ENCODE measurements around the gene MATK. TPM values are rescaled to one million over a fixed set of nuclear protein-coding genes. Genes with fewer than 3 reads are reported as not detected.

MATK gene
- total RNA-seq, 2 experiments from 2014 or later, result 9.1 to 9.4 TPM

DNA sequence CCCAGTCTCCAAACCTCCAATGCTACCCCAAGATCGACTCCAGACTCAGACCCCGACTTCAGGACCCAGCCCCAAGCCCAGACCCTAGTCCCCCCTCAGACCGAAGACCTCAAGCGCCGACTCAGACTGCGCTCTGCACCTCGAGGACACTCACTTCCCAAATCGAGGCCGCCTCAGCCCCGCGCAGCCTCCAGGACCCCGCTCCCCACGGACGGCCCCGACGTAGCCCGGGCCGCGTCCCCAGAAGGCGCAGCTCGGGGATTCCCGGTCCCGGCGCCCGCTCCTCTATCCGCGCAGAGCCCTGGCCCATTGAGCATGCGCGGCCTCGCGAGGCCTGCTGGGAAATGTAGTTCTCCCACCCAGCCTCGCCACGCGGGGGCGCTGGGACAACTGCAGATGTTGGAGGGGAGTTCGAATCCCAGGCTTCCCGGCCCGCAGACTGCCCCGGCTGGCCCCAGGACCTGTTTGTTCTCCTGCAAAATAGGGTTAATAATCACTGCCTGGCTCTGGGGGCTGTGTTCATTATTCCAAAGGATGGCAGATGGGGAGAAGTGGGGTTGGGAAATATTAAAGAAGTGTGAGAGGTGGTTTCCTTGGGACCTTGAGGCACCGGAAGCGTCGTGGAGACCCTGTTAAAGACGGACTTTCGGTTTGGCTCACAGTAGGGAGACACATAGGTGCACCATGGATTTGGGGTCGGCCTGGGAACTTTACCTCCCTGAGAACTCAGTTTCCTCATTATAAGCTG lies 24.6 kb downstream of the MATK start, which contains the start of gene APBA3:
TSS of gene APBA3 (minus strand) at position 311 of the 748 bp plus-strand sequence. CDS start 1,428 bp downstream, outside the sequence.
- no peaks in the 10 kb centered on the region for H3K9me3 ChIP-seq (ENCODE audit: control insufficient read depth in 1 of 2, insufficient read depth in 1 of 2, low read length in 2 of 2)
- POLR2A ChIA-PET, result interaction anchor here (0.6 to 4.7 kb wide), 25 partner anchors 8 to 1208 kb away, joined by 3 to 60 read pairs (median 8); partner anchors contain the start of genes DAPK3, EEF2, KDM4B and YJU2
- H3K4me1 Mint-ChIP-seq (ENCODE audit: low read depth), result peaks cover 35% of the 10 kb centered on the region
- H3K27ac ChIP-seq (ENCODE audit: low read depth in 1 of 2, low read length in 2 of 2), result peak within 1 kb of the TSS; percentile 99 to 100
- H3K4me1 ChIP-seq (ENCODE audit: insufficient read depth, low read length), result peaks cover 66% of the 10 kb centered on the region
- no peaks in the 10 kb centered on the region for H3K9me3 Mint-ChIP-seq
- no peaks in the 10 kb centered on the region for H3K27me3 Mint-ChIP-seq
- ATAC-seq (ENCODE audit: poor library complexity), result peak; percentile 43
- peak; percentile 88 to 97 (median 95) for DNase-seq
- peak within 1 kb of the TSS; percentile 99 for H3K4me3 ChIP-seq (ENCODE audit: low read length)
- no peaks in the 10 kb centered on the region for H3K27me3 ChIP-seq (ENCODE audit: control insufficient read depth in 1 of 2, insufficient read depth in 2 of 2, low read length in 2 of 2)
- intact Hi-C loops (cut with DNase I, micrococcal nuclease), result loop anchor here (1.0 to 10.0 kb wide), 8 partner anchors 36 to 421 kb away; partner anchors contain the start of genes EEF2 (in 2 of the 2), ANKRD24 (in 1 of the 2), PIP5K1C (in 1 of the 2) and SIRT6 (in 1 of the 2)
- CTCF ChIA-PET, result interaction anchor here (0.6 to 4.9 kb wide), 7 partner anchors 13 to 485 kb away, joined by 3 to 35 read pairs (median 5); partner anchors contain the start of gene YJU2
- peak within 1 kb of the TSS; percentile 97 for H3K4me3 Mint-ChIP-seq
- H3K36me3 Mint-ChIP-seq (ENCODE audit: low read depth), result peaks cover 42% of the 10 kb centered on the region
- TF ChIP-seq CTCF (IDR thresholded peaks at IDR 0.05), result peak; percentile 89
- peaks cover 40% of the 10 kb centered on the region for H3K36me3 ChIP-seq (ENCODE audit: insufficient read depth, low read length)
- peak within 1 kb of the TSS; percentile 100 for H3K27ac Mint-ChIP-seq

DNA sequence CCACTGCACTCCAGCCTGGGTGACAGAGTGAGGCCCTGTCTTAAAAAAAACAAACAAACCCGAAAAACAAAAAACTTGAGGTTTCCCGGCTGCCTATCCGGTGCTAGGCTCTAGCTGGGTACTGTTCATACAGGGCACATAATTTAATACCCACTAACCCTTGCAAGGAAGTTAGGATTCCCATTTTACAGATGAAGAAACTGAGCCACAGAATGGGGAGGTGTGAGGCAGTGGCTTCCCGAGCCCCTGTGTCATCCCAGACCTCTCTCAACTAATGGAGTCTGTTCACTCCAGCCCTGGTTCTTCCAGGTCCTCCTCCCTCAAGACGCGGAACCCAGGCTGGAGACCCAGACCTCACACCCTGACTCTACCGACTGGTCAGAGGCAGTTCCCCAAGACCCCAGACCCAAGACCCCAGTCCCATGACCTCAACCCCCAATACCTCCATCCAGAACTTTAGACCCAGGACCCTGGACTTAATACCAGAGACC lies 25.3 kb downstream of the MATK start:
- Mint-ChIP-seq H3K4me1 (ENCODE audit: low read depth) (peaks cover 33% of the 10 kb centered on the region), H3K36me3 (ENCODE audit: low read depth) (peaks cover 41% of the 10 kb centered on the region)
- intact Hi-C loops (cut with DNase I, micrococcal nuclease), result loop anchor here (1.0 to 10.0 kb wide), 6 partner anchors 36 to 421 kb away; partner anchors contain the start of genes EEF2 (in 2 of the 2), ANKRD24 (in 1 of the 2) and SIRT6 (in 1 of the 2)

More for the DNA sequence above, 25.3 kb downstream of the MATK start:
- DNase-seq, result peak in 5 of 14 experiments; percentile 20 to 69 (median 58)
- Histone ChIP-seq H3K4me1 (ENCODE audit: insufficient read depth, low read length) (peaks cover 60% of the 10 kb centered on the region), H3K27me3 (ENCODE audit: control insufficient read depth in 1 of 2, insufficient read depth in 2 of 2, low read length in 2 of 2) (no peaks in the 10 kb centered on the region), H3K36me3 (ENCODE audit: insufficient read depth, low read length) (peaks cover 36% of the 10 kb centered on the region), H3K9me3 (ENCODE audit: control insufficient read depth in 1 of 2, insufficient read depth in 1 of 2, low read length in 2 of 2) (no peaks in the 10 kb centered on the region), H3K27ac (ENCODE audit: low read depth in 1 of 2, low read length in 2 of 2) (peak overlapping the region; percentile 90 to 97), H3K4me3 (ENCODE audit: low read length) (peak overlapping the region; percentile 99)
- CTCF ChIA-PET, result interaction anchor here (0.6 to 4.9 kb wide), 4 partner anchors 12 to 227 kb away, joined by 4 to 35 read pairs (median 10); no protein-coding TSS in a partner anchor
- Mint-ChIP-seq H3K4me3 (peak overlapping the region; percentile 97), H3K9me3 (no peaks in the 10 kb centered on the region), H3K27me3 (no peaks in the 10 kb centered on the region), H3K27ac (peak overlapping the region; percentile 100)
- no peak for TF ChIP-seq CTCF (IDR thresholded peaks at IDR 0.05)
- no peak for ATAC-seq (ENCODE audit: poor library complexity)
- POLR2A ChIA-PET, result interaction anchor here (0.6 to 4.7 kb wide), 10 partner anchors 19 to 224 kb away, joined by 3 to 60 read pairs (median 28); partner anchors contain the start of gene EEF2
